NCI-H510A (cell line): Measurements from ENCODE around the gene VAV1.
"Not testable (repeated sequence)": the region's sequence is repeated elsewhere in the genome, so short reads cannot be mapped to it uniquely, and the experiment has no call there.

Experiments
- DNase-seq: peaks from one replicate; lab custom pipeline; 2025; lab: John Stamatoyannopoulos, UW

Gene VAV1

DNA sequence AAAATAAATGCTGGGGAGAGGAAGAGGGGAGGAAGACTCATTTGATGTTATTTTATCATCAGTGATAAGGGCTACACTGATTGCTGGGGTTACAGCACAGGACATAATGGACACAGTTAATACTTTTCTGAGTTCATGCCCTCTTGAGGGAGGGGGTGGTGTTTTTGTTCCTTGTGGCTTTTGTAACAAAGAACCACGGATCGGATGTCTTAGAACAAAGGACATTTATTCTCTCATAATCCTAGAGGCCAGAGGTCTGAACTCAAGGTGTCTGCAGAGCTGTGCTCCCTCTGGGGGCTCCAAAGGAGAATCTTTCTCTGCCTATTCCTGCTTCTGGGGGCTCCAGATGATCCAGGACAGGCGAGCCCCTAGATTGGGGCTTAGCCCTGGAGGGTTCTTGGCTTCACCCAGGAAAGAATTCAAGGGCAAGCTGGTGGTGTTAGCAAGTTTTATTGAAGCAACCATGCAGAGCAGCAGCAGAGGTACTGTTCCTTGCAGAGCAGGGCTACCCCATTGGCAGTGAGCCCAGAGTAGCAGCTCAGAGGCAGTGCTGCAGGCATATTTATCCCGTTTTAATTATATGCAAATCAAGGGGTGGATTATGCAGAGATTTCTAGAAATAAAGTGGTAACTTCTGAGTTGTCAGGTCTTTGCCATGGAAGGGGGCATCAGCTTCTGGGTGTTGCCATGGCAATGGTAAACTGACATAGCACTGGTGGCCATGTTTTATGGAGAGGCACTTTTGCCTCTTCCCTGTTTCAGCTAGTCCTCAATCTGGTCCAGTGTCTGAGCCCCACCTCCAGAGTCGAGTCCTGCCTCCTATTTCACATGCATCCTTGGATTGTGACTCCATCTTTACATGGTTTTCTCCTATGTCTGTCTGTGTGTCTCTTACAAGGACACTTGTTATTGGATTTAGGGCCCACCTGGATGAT, 18.0 kb downstream of the VAV1 start:
- no peak for DNase-seq

DNA sequence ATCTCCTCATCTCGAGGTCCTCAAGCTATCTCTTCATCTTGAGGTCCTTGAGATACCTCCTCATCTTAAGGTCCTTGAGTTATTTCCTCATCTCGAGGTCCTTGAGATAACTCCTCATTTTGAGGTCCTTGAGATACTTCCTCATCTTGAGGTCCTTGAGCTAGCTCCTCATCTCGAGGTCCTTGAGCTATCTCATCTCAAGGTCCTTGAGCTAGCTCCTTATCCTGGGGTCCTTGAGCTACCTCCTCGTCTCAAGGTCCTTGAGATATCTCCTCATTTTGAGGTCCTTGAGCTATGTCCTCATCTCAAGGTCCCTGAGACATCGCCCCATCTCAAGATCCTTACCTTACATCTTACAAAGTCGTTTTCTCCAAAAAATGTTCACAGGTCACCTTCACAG, 18.7 kb downstream of the VAV1 start:
- no peak for DNase-seq

DNA sequence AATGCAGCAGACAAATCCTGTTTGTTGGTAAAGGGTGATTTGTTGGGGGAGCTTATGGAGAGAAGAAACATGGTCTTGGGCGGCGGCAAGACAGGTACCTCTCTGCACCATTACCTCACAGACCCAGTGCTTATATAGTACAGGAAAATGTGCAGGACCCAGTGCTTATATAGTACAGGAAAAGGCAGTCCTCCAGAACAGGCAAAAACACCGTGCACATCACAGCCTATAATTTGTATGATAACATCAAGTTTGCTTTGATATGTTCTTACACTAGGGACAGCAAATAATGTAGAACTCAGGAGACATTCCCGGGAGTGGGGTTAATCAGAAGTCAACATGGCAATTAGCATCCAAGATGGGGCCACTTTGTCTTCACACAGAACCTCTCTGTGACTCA, 20.9 kb downstream of the VAV1 start:
- no peak for DNase-seq

DNA sequence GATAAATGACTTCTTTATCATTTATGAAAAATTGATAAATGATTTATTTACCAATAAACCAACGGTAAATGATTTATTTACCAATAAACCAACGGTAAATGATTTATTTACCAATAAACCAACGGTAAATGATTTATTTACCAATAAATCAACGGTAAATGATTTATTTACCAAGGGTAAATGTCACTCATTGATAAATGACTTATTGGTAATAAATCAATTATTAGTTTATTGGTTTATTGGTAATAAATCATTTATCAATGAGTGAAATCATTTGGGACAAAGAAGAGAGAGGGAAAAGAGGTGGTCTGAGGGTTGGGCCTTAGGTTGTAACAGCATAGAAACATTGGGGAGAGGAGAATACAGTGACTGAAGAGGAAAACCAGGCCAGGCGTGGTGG, 21.5 kb downstream of the VAV1 start:
- DNase-seq, result no peak

- no peak for DNase-seq
Observed at GRCh38 chr19:6794686-6795431, 22.4 kb downstream of the VAV1 start.

DNA sequence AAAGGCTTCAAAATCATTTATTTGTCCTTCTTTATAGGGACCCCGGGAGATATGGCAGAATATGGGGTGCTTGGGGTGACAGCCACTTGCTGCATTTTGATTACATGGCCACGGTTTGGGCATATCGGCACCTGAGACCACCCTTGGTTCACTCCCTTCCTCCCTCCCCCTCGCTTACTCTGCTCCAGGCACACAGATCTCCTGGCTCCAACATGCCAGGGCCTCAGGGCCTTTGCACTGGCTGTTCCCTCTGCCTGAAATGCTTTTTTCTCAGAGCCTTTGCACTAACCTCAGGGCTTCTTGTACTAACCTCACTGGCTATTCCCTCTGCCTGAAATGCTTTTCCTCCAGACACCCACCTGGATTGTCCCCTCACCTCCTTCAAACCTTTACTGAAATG, 23.8 kb downstream of the VAV1 start:
- no peak for DNase-seq

GRCh38 chr19:6797646-6798045, 25.1 kb downstream of the VAV1 start:
- no peak for DNase-seq

GRCh38 chr19:6800160-6800790, 27.8 kb downstream of the VAV1 start:
- DNase-seq, result not testable (repeated sequence)

- no peak for DNase-seq
Observed at GRCh38 chr19:6800991-6801484, 28.5 kb downstream of the VAV1 start.

DNA sequence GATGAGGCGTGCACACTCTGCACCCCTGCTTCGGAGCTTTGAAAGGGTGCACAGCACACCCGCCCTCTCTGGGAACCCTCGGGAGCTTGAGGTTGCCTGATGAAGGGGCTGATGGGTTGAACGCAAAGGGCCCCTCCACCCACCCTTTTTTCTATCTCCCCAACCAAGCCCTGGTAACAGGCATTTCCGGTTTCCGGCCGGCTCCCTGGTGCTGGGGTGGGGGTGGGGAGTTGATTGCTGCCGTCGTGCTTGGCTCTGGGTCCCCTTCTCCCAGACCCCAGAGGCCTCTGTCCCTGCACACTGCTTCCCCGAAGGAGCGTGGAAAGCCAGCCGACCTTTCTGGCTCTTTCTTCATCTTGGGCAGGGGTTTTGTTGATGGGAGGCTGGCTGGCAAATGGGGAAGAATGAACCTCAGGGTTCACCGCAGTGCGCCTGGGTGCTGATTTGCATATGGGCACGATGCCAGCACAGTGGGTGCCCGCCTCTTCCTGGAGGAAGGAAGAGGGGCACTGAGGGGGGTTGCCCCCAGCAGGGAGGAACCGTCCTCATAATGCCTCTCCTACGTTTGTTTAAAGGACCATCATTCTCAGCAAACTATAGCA, 29.1 kb downstream of the VAV1 start:
- no peak for DNase-seq

DNA sequence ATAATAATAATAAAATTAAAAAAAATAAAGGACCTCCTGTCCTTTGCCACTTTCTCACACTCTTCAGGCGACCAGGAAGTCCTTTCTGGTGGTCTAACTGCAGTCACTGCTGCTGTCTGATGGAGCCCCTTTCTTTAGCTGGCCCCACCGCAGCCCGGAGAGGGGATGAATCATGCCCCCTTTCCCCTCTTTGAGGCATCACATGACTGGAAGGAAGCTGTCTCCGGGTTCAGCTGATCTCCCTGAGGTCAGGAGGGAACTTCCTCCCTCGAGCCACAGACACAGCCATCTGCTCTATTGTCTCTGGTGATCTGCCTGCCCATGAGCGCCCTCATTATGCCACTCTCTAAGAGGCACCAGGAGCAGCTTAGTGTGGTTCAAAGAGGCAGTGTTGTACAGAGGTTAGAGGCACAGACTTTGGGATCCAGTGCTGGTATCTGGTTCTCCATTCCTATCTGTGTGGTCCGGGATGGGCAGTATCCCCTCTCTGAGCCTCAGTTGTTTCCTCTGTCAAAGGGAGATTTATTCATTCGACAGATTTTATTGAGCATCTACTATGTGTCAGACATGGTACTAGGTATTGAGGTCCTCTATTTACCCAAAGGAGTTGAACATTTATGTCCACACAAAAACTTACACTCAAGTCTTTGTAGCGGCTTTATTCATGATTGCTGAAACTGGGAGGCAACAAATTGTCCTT, 30.0 kb downstream of the VAV1 start:
- DNase-seq, result no peak

DNA sequence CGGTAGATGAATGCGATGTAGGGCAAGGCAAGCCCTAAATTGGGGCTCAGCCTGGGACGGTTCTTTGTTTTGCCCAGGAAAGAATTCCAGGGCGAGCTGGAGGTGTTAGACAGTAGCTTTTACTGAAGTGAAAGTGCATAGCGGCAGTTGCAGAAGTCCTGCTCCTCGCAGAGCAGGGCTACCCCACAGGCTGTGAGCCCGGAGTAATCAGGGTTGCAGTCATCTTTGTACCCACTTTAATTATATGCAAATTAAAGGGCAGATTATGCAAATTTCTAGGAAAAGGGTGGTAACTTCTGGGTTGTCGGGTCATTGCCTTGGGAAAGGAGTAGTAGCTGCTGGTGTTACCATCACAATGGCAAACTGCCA, 30.5 kb downstream of the VAV1 start:
- DNase-seq, result no peak

DNA sequence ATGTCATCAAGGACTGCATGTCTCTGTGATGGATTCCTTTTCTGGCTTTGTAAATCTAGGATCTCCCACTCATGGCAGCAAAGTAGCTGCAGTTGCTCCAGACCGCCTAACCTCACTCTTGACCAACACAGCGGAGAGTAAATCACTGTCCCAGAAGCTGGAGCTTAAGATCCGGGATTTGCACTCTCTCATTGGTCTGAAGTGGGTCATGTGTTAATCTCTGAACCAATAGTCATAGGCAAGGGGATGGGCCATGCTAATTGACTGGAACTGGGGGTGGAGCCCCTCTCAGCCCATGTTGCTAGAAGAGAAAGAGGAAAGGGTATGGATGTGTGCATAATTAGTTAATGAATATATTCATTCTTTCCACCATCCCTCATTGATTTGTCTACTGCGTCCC, 34.0 kb downstream of the VAV1 start:
- DNase-seq, result no peak

DNA sequence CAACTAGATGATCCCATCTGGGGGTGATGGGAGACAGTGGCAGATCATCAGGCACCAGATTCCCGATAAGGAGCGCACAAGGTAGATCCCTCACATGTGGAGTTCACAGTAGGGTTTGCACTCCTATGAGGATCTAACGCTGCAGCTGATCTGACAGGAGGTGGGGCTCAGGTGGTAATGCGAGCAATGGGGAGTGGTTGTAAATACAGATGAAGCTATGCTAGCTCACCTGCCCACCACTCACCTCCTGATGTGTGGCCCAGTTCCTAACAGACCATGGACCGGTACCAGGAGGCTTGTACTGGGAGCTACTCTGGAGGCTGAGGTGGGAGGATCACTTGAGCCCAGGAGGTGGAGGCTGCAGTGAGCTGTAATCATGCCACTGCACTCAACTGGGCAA, 34.8 kb downstream of the VAV1 start:
- DNase-seq, result no peak

DNA sequence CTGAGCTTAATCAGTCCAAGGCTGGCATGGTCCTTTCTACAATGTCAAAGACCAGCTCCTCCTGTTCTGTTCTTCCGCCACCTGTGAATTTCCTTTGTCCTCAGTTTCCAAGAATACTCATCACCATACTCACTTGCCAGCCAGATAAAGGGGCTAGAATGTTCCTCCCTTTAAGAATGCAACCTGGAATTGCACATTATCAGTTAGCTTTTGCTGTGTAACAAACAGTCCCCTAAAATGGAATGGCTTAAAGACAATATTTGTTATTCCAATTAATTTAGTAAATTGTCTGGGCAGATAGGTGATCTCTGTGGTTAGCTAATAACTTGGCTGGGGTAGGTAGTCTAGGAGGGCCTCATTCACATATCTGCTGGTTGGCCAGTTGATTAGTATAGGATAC, 36.0 kb downstream of the VAV1 start:
- no peak for DNase-seq

GRCh38 chr19:6809262-6809661, 36.8 kb downstream of the VAV1 start:
- DNase-seq, result no peak

DNA sequence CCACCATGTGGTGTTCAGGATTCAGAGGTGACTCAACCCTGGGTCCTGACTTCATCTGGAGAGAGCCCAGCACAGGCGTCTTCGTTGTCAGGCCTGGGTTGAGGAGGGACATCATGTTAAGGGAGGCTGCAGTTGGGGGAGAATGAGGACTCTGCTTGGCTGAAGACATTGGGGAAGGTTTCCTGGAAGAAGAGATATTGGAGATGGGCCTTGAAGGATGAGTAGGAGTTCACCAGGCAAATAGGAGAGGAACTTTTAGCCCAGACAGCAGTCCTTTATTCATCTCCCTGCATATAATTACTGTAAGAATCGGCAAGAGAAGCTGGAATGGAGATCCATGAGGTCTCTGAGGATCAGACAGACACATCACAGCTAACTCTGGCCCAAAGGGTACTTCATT, 38.9 kb downstream of the VAV1 start:
- DNase-seq, result no peak

GRCh38 chr19:6811906-6812305, 39.4 kb downstream of the VAV1 start:
- DNase-seq, result no peak

- no peak for DNase-seq
Observed at GRCh38 chr19:6812612-6813011, 40.1 kb downstream of the VAV1 start.

GRCh38 chr19:6813659-6814058, 41.2 kb downstream of the VAV1 start:
- DNase-seq, result no peak

DNA sequence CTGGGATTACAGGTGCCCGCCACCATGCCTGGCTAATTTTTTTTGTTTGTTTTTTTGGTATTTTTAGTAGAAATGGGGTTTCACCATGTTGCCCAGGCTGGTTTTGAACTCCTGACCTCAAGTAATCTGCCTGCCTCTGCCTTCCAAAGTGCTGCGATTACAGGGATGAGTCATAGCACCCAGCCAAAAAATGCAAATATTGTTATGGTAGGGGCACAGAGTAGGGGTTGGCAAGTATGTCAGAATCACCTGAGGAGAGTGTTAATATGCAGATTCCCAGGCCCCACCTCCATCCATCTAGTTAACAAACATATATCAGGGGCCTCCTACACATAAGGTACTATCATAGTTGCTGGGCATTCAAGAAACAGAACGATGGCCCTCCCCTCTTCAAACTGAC, 44.7 kb downstream of the VAV1 start:
- DNase-seq, result no peak

- DNase-seq, result no peak
Observed at GRCh38 chr19:6818246-6818645, 45.7 kb downstream of the VAV1 start.
